22Rv1 (cell line): ENCODE measurements around the gene ZFYVE19.
"Not testable (repeated sequence)": the region's sequence is repeated elsewhere in the genome, so short reads cannot be mapped to it uniquely, and the experiment has no call there.

Experiments used
- H3K27ac ChIP-seq: fragments of 450-650 bp; 2 replicates; pipeline ENCODE4 v1.5.1; 2017
- ZFX ChIP-seq: fragments of 450-650 bp; IDR thresholded peaks from 2 replicates; pipeline ENCODE4 v1.6.1; 2017; ENCODE audit warnings: antibody characterized with exemption, borderline replicate concordance
- TF ChIP-seq, protein P1 (sequence below): fragments of 450-650 bp; IDR thresholded peaks from 2 replicates; pipeline ENCODE4 v1.5.1; 2017; ENCODE audit warnings: mild to moderate bottlenecking

The ZFYVE19 gene

GRCh38 chr15:40859206-40859851 is 52.4 kb downstream of the ZFYVE19 start:
- no peak overlapping the region for H3K27ac ChIP-seq
- TF ChIP-seq, protein P1, sequence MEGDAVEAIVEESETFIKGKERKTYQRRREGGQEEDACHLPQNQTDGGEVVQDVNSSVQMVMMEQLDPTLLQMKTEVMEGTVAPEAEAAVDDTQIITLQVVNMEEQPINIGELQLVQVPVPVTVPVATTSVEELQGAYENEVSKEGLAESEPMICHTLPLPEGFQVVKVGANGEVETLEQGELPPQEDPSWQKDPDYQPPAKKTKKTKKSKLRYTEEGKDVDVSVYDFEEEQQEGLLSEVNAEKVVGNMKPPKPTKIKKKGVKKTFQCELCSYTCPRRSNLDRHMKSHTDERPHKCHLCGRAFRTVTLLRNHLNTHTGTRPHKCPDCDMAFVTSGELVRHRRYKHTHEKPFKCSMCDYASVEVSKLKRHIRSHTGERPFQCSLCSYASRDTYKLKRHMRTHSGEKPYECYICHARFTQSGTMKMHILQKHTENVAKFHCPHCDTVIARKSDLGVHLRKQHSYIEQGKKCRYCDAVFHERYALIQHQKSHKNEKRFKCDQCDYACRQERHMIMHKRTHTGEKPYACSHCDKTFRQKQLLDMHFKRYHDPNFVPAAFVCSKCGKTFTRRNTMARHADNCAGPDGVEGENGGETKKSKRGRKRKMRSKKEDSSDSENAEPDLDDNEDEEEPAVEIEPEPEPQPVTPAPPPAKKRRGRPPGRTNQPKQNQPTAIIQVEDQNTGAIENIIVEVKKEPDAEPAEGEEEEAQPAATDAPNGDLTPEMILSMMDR, result peak; percentile 91
- TF ChIP-seq ZFX, result no peak

GRCh38 chr15:40861147-40861546 is 54.3 kb downstream of the ZFYVE19 start:
- not testable (repeated sequence) for H3K27ac ChIP-seq

DNA sequence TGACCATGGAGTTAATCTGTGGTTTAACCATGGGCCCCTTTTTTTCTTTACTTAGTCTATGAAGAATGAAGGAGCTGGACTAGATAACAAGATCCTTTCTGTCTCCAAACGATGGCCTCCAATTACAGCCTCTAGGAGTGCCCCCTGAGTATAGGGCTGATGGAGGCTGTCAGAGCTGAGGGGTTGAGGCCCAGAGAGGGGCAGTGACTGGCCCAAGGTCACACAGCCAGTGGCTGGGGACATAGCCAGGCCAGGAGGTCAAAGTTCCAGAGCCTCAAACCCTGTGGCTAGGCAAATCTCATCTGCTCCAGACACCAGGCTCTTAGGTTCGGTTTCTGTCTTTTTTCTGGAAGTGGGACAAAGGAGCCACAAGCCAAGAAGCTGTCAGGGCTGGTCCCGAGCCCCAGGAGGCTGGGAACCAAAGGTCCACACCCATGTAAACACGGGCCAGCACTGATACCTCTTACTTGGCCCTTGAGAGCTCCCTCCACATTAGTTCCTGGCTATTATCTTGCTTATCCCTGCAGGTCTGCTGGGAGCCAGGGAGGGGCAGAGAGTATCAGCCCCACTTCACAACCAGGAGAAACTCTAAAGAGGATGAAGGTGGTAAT is 56.9 kb downstream of the ZFYVE19 start:
- no peak overlapping the region for H3K27ac ChIP-seq
- TF ChIP-seq, protein P1, result no peak
- TF ChIP-seq ZFX, result no peak
